C1 segment of cervical spinal cord (tissue), 14 donors: ENCODE results near the gene TMEM164.
A peak's percentile ranks its signal among the peaks of the same experiment; 100 is the strongest.

Experiments
- DNase-seq, 14 donors: peaks; one replicate each; lab custom pipeline; 2025; lab: John Stamatoyannopoulos, UW

The TMEM164 gene

GRCh38 chrX:110003167-110004156 lies 548 bp downstream of the TMEM164 start:
- peak in 1 of 14 donors; percentile 19 for DNase-seq

GRCh38 chrX:110004215-110004614 lies 1.3 kb downstream of the TMEM164 start:
- DNase-seq, result peak in 1 of 14 donors; percentile 4

- no peak for DNase-seq
These were observed 1.9 kb downstream of the TMEM164 start for GRCh38 chrX:110004731-110005369.

- no peak for DNase-seq
These were observed 3.2 kb downstream of the TMEM164 start for GRCh38 chrX:110006161-110006560.

GRCh38 chrX:110006821-110007375 lies 4.0 kb downstream of the TMEM164 start:
- no peak for DNase-seq

GRCh38 chrX:110008011-110008635 lies 5.2 kb downstream of the TMEM164 start:
- DNase-seq, result no peak

- DNase-seq, result no peak
These were observed 10.0 kb downstream of the TMEM164 start for GRCh38 chrX:110012818-110013485.

GRCh38 chrX:110013968-110014367 lies 11.1 kb downstream of the TMEM164 start:
- no peak for DNase-seq

- DNase-seq, result peak in 1 of 14 donors; percentile 15
These were observed 12.1 kb downstream of the TMEM164 start for GRCh38 chrX:110015032-110015431.

GRCh38 chrX:110015915-110016314 lies 13.0 kb downstream of the TMEM164 start:
- DNase-seq, result no peak

- no peak for DNase-seq
These were observed 17.6 kb downstream of the TMEM164 start for GRCh38 chrX:110020536-110020935.

- DNase-seq, result no peak
These were observed 18.5 kb downstream of the TMEM164 start for GRCh38 chrX:110021258-110022022.

- no peak for DNase-seq
These were observed 19.9 kb downstream of the TMEM164 start for GRCh38 chrX:110022599-110023448.

- DNase-seq, result no peak
These were observed 22.5 kb downstream of the TMEM164 start for GRCh38 chrX:110025395-110025794.

- no peak for DNase-seq
These were observed 23.4 kb downstream of the TMEM164 start for GRCh38 chrX:110026099-110026844.

GRCh38 chrX:110032534-110033147 lies 29.7 kb downstream of the TMEM164 start:
- no peak for DNase-seq

GRCh38 chrX:110034036-110034435 lies 31.1 kb downstream of the TMEM164 start:
- DNase-seq, result no peak
